ENCODE data around the gene FTMT.

FTMT gene

GRCh38 chr5:121873409-121873808 is 21.7 kb downstream of the FTMT start:
- Mint-ChIP-seq H3K27ac (no peak overlapping the region), H3K4me3 (no peak overlapping the region), H3K27me3 (no peaks in the 10 kb centered on the region), H3K36me3 (no peaks in the 10 kb centered on the region), H3K4me1 (no peaks in the 10 kb centered on the region), H3K9me3 (no peaks in the 10 kb centered on the region)
- no peak for DNase-seq
- CTCF ChIA-PET: no interaction called here

- Mint-ChIP-seq H3K4me3 (no peak overlapping the region), H3K36me3 (no peaks in the 10 kb centered on the region), H3K27me3 (no peaks in the 10 kb centered on the region), H3K4me1 (no peaks in the 10 kb centered on the region), H3K9me3 (no peaks in the 10 kb centered on the region), H3K27ac (no peak overlapping the region)
- DNase-seq: no peak
- CTCF ChIA-PET: no interaction called here
Measured at GRCh38 chr5:121885630-121886029, 33.9 kb downstream of the FTMT start.

- CTCF ChIA-PET: no interaction called here
- DNase-seq: no peak
- no peaks in the 10 kb centered on the region for H3K27me3 Mint-ChIP-seq
- H3K9me3 Mint-ChIP-seq: no peaks in the 10 kb centered on the region
- no peak overlapping the region for H3K4me3 Mint-ChIP-seq
- H3K27ac Mint-ChIP-seq: no peak overlapping the region
- no peaks in the 10 kb centered on the region for H3K36me3 Mint-ChIP-seq
- no peaks in the 10 kb centered on the region for H3K4me1 Mint-ChIP-seq
Measured at GRCh38 chr5:121887727-121888126, 36.0 kb downstream of the FTMT start.

DNA sequence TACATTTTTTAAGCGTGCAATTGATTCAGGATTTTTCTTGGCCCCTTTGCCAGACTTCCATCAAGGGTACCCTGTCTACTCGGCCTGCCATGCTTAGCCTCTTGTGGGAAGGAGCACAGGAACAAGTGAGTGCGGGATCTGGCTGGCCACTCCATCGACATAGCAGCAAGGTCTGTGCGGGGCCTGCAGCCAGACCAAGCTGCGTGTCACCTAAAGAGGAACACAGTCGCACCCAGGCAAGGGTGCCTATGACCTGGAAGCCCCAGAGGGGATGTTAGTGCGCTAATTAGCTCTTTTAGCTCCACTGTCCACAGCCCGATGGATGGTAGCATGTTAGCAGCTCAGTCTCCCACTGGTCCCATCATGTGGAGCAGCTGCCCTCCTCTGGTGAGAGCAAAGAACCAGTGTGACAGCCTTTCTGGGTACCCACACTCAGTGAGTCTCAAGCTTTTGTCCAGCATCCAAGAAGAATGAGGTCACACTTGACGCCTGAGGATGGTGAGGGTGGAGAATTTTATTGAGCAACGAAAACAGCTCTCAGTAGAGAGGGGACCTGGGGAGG is 38.7 kb downstream of the FTMT start:
- no peak overlapping the region for H3K27ac Mint-ChIP-seq
- no peaks in the 10 kb centered on the region for H3K4me1 Mint-ChIP-seq
- H3K36me3 Mint-ChIP-seq: no peaks in the 10 kb centered on the region
- no peaks in the 10 kb centered on the region for H3K9me3 Mint-ChIP-seq
- DNase-seq: no peak
- H3K27me3 Mint-ChIP-seq: no peaks in the 10 kb centered on the region
- H3K4me3 Mint-ChIP-seq: no peak overlapping the region
- CTCF ChIA-PET: no interaction called here

DNA sequence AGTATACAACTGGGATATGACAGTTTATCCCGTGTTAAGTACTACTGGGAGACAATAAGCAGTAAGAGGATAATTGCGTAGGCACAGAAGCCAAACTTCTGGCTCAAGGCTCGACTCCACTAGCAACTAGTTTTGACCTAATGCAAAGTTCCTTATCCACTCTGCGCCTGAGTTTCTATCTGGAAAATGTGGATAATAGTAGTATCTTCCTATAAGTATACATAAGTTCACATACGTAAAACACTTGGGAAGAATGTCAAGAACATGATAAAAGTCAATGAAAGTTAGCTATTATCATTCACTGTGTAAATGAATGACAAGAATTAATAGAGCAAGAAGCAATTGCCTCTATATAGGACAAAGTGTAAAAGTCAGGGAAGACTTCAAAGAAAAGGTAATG is 45.7 kb downstream of the FTMT start:
- DNase-seq: no peak
- Mint-ChIP-seq H3K27ac (no peak overlapping the region), H3K36me3 (no peaks in the 10 kb centered on the region), H3K4me1 (no peaks in the 10 kb centered on the region), H3K27me3 (no peaks in the 10 kb centered on the region), H3K9me3 (no peaks in the 10 kb centered on the region), H3K4me3 (no peak overlapping the region)
- CTCF ChIA-PET: interaction anchor here (0.9 kb wide), 1 partner anchor 31 kb away, joined by 3 read pairs; no protein-coding TSS in a partner anchor

GRCh38 chr5:121899346-121899745 is 47.7 kb downstream of the FTMT start:
- DNase-seq: no peak
- CTCF ChIA-PET: no interaction called here
- H3K36me3 Mint-ChIP-seq: no peaks in the 10 kb centered on the region
- H3K4me1 Mint-ChIP-seq: no peaks in the 10 kb centered on the region
- no peak overlapping the region for H3K27ac Mint-ChIP-seq
- no peaks in the 10 kb centered on the region for H3K9me3 Mint-ChIP-seq
- H3K27me3 Mint-ChIP-seq: no peaks in the 10 kb centered on the region
- H3K4me3 Mint-ChIP-seq: no peak overlapping the region

Data from activated naive CD4-positive, alpha-beta T cell treated with anti-CD3 and anti-CD28 coated beads, Interleukin-2, amount 10 ng/mL, durations not matched to agents 7 days and 5 days (primary cell).